Sigmoid colon (tissue), 7 donors: ENCODE measurements around the gene TMED4. TPM values are rescaled to one million over a fixed set of nuclear protein-coding genes. Genes with fewer than 3 reads are reported as not detected.

ENCODE experiments used
- DNase-seq: peaks from one replicate; pipeline ENCODE4 v3.0.0-alpha.2; 2019
- H3K27ac ChIP-seq, 4 donors: fragments of 200-600 bp; sonication (generic); one replicate each; pipeline ENCODE4 v1.5.1; 2016 to 2019; ENCODE audit warnings: mild to moderate bottlenecking in 1 of 4
- H3K27me3 ChIP-seq, 3 donors: fragments of 200-600 bp; sonication (generic); one replicate each; pipeline ENCODE4 v1.5.1; 2019; ENCODE audit warnings: mild to moderate bottlenecking in 1 of 3
- H3K36me3 ChIP-seq, 4 donors: fragments of 200-600 bp; sonication (generic); one replicate each; pipeline ENCODE4 v1.5.1; 2016 to 2019
- H3K4me1 ChIP-seq, 4 donors: fragments of 200-600 bp; sonication (generic); one replicate each; pipeline ENCODE4 v1.5.1; 2017 to 2019
- H3K4me3 ChIP-seq, 4 donors: fragments of 200-600 bp; sonication (generic); one replicate each; pipeline ENCODE4 v1.5.1; 2017 to 2019; ENCODE audit warnings: mild to moderate bottlenecking in 2 of 4, moderate library complexity in 1 of 4
- H3K9me3 ChIP-seq, 4 donors: fragments of 200-600 bp in 3 of 4; sonication (generic) in 3 of 4; one replicate each; pipeline versions ENCODE4 v1.5.1 to v1.6.1; 2013 to 2019
- EP300 ChIP-seq, 4 donors: sonication (generic); formaldehyde crosslinking; IDR thresholded peaks; one replicate each; pipeline ENCODE4 v1.6.1; 2017; ENCODE audit warnings: antibody characterized with exemption in 4 of 4
- POLR2A ChIP-seq, 2 donors: fragments of 450-650 bp; IDR thresholded peaks; one replicate each; pipeline ENCODE4 v1.6.1; 2016; ENCODE audit warnings: antibody characterized with exemption in 2 of 2, mild to moderate bottlenecking in 2 of 2, moderate library complexity in 2 of 2
- POLR2AphosphoS5 ChIP-seq, 4 donors: sonication (generic); formaldehyde crosslinking; IDR thresholded peaks; one replicate each; pipeline ENCODE4 v1.6.1; 2017; ENCODE audit warnings: antibody characterized with exemption in 4 of 4
- WGBS, 2 donors: extraction: QIAGEN DNeasy Blood & Tissue Kit; methylation state at CpG; one replicate each; pipeline ENCODE4 v1.1.7; 2013; 5-methylcytosine and 5-hydroxymethylcytosine counted together
- intact Hi-C: fragments of 100-400 bp; cut with DNase I; formaldehyde crosslinking; loops from one replicate; pipeline ENCODE4 v1.15.1; 2023
- polyA plus RNA-seq, 3 donors: library from polyadenylated mRNA; stranded (reverse); fragments of 200-250 nt; gene quantifications; one replicate each; pipeline ENCODE4 v1.2.3, GENCODE V29; 2013
- total RNA-seq, 4 donors: library from RNA; depleted of rRNA; stranded (reverse); fragments of >200 nt; gene quantifications; one replicate each; pipeline ENCODE4 v1.1.0, GENCODE V29; 2016
- TF ChIP-seq, protein P1 (sequence below), 4 experiments: fragments of 450-650 bp in 3 of 4; fragments of 200-600 bp in 1 of 4; IDR thresholded peaks; one replicate each; pipeline ENCODE4 v1.5.1; 2016 to 2019; ENCODE audit warnings: antibody characterized with exemption in 4 of 4, mild to moderate bottlenecking in 3 of 4, moderate library complexity in 2 of 4
- donor health status: healthy with polysubstance abuse.
- donor health status: Bipolar disorder and iron deficiency.
- donor health status: healthy.

The TMED4 gene
- total and polyA plus RNA-seq, 7 donors, result 18.6 to 209 (median 114) TPM

DNA sequence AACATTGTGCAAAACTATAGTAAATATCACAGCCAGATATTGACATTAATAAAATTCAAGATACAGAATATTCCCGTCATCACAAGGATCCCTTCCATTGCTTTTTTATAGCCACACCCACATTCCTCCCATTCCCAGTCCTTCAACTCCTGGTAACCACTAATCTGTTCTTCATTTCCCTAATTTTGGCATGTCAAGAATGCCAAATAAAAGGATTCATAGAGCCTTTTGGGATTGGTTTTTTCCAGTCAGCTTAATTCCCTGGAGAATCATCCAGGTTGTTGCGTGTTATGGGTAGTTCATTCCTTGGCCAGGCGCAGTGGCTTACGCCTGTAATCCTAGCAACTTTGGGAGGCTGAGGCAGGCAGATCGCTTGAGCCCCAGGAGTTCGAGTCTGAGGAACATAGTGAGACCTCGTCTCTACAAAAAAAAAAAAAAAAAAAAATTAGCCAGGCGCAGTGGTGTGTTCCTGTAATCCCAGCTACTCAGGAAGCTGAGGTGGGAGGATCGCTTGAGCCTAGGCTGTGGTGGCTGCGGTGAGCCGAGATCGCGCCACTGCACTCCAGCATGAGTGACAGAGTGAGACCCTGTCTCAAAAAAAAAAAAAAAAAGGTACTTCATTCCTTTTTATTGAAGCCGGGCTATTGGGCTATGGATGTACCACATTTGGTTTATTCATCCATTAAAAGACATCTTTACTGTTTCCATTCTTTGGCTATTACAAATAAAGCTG lies 27.1 kb upstream of the TMED4 start:
- WGBS, 2 donors, result 78 to 88% methylated on average over 14 of the region's 14 CpGs
- Histone ChIP-seq H3K36me3 (peaks cover 0 to 2% (median 0%) of the 10 kb centered on the region in 4 donors), H3K4me1 (peaks cover 0 to 32% (median 25%) of the 10 kb centered on the region in 4 donors), H3K4me3 (no peak overlapping the region), H3K27me3 (no peaks in the 10 kb centered on the region), H3K9me3 (no peaks in the 10 kb centered on the region), H3K27ac (peak overlapping the region in 1 of 4 donors; percentile 36)
- DNase-seq, result no peak
- intact Hi-C loops, result loop anchor here (5.0 to 10.0 kb wide), 2 partner anchors 278 to 506 kb away; partner anchors contain the start of genes PURB and TBRG4
- TF ChIP-seq POLR2A (IDR thresholded peaks at IDR 0.05), result no peak
- TF ChIP-seq, protein P1, sequence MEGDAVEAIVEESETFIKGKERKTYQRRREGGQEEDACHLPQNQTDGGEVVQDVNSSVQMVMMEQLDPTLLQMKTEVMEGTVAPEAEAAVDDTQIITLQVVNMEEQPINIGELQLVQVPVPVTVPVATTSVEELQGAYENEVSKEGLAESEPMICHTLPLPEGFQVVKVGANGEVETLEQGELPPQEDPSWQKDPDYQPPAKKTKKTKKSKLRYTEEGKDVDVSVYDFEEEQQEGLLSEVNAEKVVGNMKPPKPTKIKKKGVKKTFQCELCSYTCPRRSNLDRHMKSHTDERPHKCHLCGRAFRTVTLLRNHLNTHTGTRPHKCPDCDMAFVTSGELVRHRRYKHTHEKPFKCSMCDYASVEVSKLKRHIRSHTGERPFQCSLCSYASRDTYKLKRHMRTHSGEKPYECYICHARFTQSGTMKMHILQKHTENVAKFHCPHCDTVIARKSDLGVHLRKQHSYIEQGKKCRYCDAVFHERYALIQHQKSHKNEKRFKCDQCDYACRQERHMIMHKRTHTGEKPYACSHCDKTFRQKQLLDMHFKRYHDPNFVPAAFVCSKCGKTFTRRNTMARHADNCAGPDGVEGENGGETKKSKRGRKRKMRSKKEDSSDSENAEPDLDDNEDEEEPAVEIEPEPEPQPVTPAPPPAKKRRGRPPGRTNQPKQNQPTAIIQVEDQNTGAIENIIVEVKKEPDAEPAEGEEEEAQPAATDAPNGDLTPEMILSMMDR (IDR thresholded peaks at IDR 0.05), result no peak
- no peak for TF ChIP-seq EP300 (IDR thresholded peaks at IDR 0.05)
- TF ChIP-seq POLR2AphosphoS5 (IDR thresholded peaks at IDR 0.05), result no peak

DNA sequence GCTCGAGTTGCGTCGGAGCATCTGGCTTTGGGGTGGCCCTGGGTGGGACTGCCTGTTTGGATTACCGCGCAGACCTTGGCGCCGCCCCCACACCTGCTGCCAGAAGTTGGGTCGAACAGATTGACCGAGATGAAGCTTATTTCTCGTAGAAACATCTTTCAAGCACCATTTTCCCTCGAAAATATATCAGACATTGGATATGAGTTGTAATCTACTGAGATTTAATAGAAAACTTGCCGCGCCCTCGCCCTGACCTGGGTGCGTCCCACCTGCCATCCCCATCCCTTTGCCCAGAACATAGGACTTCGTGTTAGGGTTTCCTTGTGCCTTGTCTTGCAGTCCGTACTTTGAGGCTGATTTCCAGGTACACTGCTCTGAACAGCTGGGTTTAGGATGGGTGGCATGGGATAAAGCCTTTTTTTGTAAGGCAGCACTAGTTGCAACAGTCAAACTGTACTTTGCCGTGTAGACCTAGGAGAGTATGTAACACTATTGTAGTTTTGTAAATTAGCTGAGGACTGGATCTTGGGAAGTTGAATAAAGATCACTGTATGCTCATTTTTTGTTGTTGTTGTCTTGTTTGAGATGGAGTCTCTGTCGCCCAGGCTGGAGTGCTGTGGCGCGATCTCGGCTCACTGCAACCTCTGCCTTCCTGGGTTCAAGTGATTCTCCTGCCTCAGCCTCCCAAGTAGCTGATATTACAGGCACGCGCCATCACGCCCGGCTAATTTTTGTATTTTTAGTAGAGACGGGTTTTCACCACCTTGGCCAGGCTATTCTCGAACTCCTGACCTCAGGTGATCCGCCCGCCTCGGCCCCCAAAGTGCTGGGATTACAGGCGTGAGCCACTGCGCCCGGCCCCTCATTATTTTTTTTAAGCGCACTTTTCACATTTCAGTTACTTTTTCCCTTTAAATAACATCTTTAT lies 25.4 kb upstream of the TMED4 start:
- no peaks in the 10 kb centered on the region for H3K9me3 ChIP-seq
- WGBS, 2 donors, result 45 to 47% methylated on average over 35 of the region's 35 CpGs
- intact Hi-C loops, result loop anchor here (2.0 to 10.0 kb wide), 3 partner anchors 189 to 507 kb away; partner anchors contain the start of genes PPIA, PURB and TBRG4
- H3K4me3 ChIP-seq, result peak overlapping the region; percentile 70 to 97 (median 78)
- H3K27ac ChIP-seq, result peak overlapping the region; percentile 97 to 100 (median 98)
- DNase-seq, result no peak
- no peaks in the 10 kb centered on the region for H3K27me3 ChIP-seq
- H3K36me3 ChIP-seq, result peaks cover 0 to 2% (median 0%) of the 10 kb centered on the region in 4 donors
- TF ChIP-seq, protein P1 (IDR thresholded peaks at IDR 0.05), result no peak
- peak; percentile 24 to 57 for TF ChIP-seq POLR2A (IDR thresholded peaks at IDR 0.05)
- peaks cover 0 to 32% (median 25%) of the 10 kb centered on the region in 4 donors for H3K4me1 ChIP-seq

DNA sequence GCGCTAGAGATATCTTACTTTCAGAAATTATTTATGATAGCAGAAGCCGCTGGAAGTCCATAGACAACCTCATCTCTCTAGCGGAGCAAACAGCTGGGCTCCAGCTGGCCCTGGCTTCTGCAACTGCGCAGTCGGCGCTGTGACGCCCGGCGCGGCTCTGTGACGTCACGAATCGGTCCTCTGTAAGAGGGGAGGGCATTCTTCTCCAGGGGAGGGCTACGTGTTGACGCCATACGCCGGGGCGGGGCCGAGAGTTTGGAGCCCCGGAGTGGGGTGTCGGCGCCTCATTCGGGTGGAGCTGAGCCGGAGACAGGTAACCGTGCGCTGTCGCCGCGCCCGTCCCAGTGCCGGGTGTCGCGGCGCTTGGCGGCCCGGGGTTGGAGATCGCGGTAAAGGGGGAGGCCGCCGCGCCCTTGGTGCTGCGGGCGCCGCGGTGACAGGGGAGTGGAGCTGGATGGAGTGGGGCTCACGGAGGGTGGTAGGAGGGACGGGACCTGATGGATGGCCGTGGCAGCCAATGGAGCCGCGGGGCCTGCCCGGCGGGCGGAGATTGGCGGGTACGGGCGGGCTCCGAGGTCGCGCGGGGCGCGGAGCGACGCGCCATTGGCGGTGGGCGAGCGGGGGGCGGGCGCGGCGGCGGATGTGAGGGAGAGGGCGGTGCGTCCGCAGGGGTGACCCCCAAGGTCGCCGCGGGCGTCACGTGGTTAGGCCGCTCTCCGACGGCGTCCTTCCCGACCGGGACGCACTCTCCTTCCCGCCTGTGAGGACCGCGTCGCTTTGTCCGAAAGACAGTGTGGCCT lies 24.5 kb upstream of the TMED4 start, which contains the start of gene OGDH:
Gene OGDH (plus strand): TSS at position 287 of the 800 bp plus-strand sequence. CDS start 17,717 bp downstream, outside the sequence.
- H3K4me1 ChIP-seq, result peaks cover 0 to 32% (median 25%) of the 10 kb centered on the region in 4 donors
- H3K27me3 ChIP-seq, result no peaks in the 10 kb centered on the region
- intact Hi-C loops, result loop anchor here (1.0 to 10.0 kb wide), 6 partner anchors 24 to 508 kb away; partner anchors contain the start of genes H2AZ2, PPIA, PURB and TBRG4
- H3K9me3 ChIP-seq, result no peaks in the 10 kb centered on the region
- DNase-seq, result peak; percentile 100
- H3K4me3 ChIP-seq, result peak within 1 kb of the TSS; percentile 70 to 97 (median 78)
- H3K36me3 ChIP-seq, result peaks cover 0 to 2% (median 0%) of the 10 kb centered on the region in 4 donors
- TF ChIP-seq, protein P1 (IDR thresholded peaks at IDR 0.05), result no peak
- peak; percentile 91 to 97 for TF ChIP-seq POLR2A (IDR thresholded peaks at IDR 0.05)
- TF ChIP-seq POLR2AphosphoS5 (IDR thresholded peaks at IDR 0.05), result peak; percentile 97 to 98 (median 98)
- TF ChIP-seq EP300 (IDR thresholded peaks at IDR 0.05), result peak in 2 of 4 donors; percentile 66 to 86
- 0 to 1% methylated on average over 93 of the region's 93 CpGs for WGBS, 2 donors
- peak within 1 kb of the TSS; percentile 97 to 100 (median 98) for H3K27ac ChIP-seq

GRCh38 chr7:44604941-44605340 lies 22.9 kb upstream of the TMED4 start:
- WGBS, 2 donors, result 69 to 80% methylated on average over 2 of the region's 2 CpGs
- Histone ChIP-seq H3K27me3 (no peaks in the 10 kb centered on the region), H3K4me1 (peaks cover 0 to 32% (median 25%) of the 10 kb centered on the region in 4 donors), H3K27ac (no peak overlapping the region), H3K9me3 (no peaks in the 10 kb centered on the region), H3K4me3 (no peak overlapping the region), H3K36me3 (peaks cover 0 to 2% (median 0%) of the 10 kb centered on the region in 4 donors)
- TF ChIP-seq EP300 (IDR thresholded peaks at IDR 0.05) (no peak), POLR2A (IDR thresholded peaks at IDR 0.05) (no peak), POLR2AphosphoS5 (IDR thresholded peaks at IDR 0.05) (no peak)
- TF ChIP-seq, protein P1 (IDR thresholded peaks at IDR 0.05), result no peak
- DNase-seq, result no peak
- intact Hi-C loops, result loop anchor here (5.0 to 10.0 kb wide), 2 partner anchors 282 to 510 kb away; partner anchors contain the start of genes PURB and TBRG4
